PC-3 (cell line): ENCODE measurements around the gene SFI1. TPM values are rescaled to one million over a fixed set of nuclear protein-coding genes. Genes with fewer than 3 reads are reported as not detected.

Experiments used
- ATAC-seq: fragments of 200-7000 bp; cut with Tn5 transposase; 2 replicates; pipeline ENCODE4 v1.9.1; 2020; ENCODE audit warnings: mild to moderate bottlenecking, moderate library complexity
- BruUV-seq: library from RNA; stranded (reverse); fragments of 400-500 nt; replicated peaks from 2 replicates; lab custom pipeline; 2021; lab: Mats Ljungman, UMichigan
- CTCF ChIA-PET: fragments of 300-600 bp; sonication (Branson Sonifier 250); formaldehyde crosslinking; loops from one replicate; lab custom pipeline; 2022; ENCODE audit warnings: antibody characterized with exemption; lab: Charles Lee
- POLR2A ChIA-PET: fragments of 300-600 bp; sonication (Branson Sonifier 250); formaldehyde crosslinking; loops from one replicate; lab custom pipeline; 2022; ENCODE audit warnings: antibody characterized with exemption; ENCODE audit not compliant: unreplicated experiment; lab: Charles Lee
- DNase-seq: peaks from one replicate; pipeline ENCODE4 v3.0.0-alpha.2; 2015
- H2AFZ ChIP-seq: fragments of 300-600 bp; sonication (generic); 2 replicates; pipeline ENCODE4 v1.6.0; 2016; ENCODE audit warnings: antibody characterized with exemption, low read length
- H3F3A ChIP-seq: fragments of 300-600 bp; sonication (generic); one replicate; pipeline ENCODE4 v1.6.0; 2017; ENCODE audit warnings: antibody characterized with exemption, low read length, control low read depth, mild to moderate bottlenecking; ENCODE audit not compliant: unreplicated experiment
- H3K27ac ChIP-seq: fragments of 300-600 bp; sonication (generic); 2 replicates; pipeline ENCODE4 v1.5.1; 2016; ENCODE audit warnings: mild to moderate bottlenecking, low read length
- H3K27me3 ChIP-seq: fragments of 300-600 bp; sonication (generic); 2 replicates; pipeline ENCODE4 v1.6.1; 2016; ENCODE audit warnings: low read length, mixed read lengths
- H3K36me3 ChIP-seq: fragments of 300-600 bp; sonication (generic); 2 replicates; pipeline ENCODE4 v1.6.1; 2016; ENCODE audit warnings: low read depth, mixed run types, low read length, mixed read lengths
- H3K4me1 ChIP-seq: fragments of 300-600 bp; sonication (generic); 2 replicates; pipeline ENCODE4 v1.5.1; 2016; ENCODE audit warnings: low read length; ENCODE audit not compliant: insufficient read depth
- H3K4me2 ChIP-seq: fragments of 300-600 bp; sonication (generic); 2 replicates; pipeline ENCODE4 v1.6.0; 2016; ENCODE audit warnings: low read length
- H3K4me3 ChIP-seq: fragments of 300-600 bp; sonication (generic); 2 replicates; pipeline ENCODE4 v1.5.1; 2016; ENCODE audit warnings: mild to moderate bottlenecking, low read length, mixed read lengths
- H3K79me2 ChIP-seq: fragments of 300-600 bp; sonication (generic); 2 replicates; pipeline ENCODE4 v1.6.1; 2017; ENCODE audit warnings: low read length, mixed read lengths
- H3K9ac ChIP-seq: fragments of 300-600 bp; sonication (generic); 2 replicates; pipeline ENCODE4 v1.6.0; 2016; ENCODE audit warnings: mild to moderate bottlenecking, low read length
- H3K9me2 ChIP-seq: fragments of 300-600 bp; sonication (generic); replicated peaks from 2 replicates; pipeline ENCODE4 v1.6.1; 2016; ENCODE audit warnings: mixed run types, low read length, mixed read lengths
- H3K9me3 ChIP-seq: fragments of 300-600 bp; sonication (generic); 2 replicates; pipeline ENCODE4 v1.6.1; 2016; ENCODE audit warnings: low read length, mixed read lengths
- H4K20me1 ChIP-seq: fragments of 300-600 bp; sonication (generic); 2 replicates; pipeline ENCODE4 v1.6.1; 2016; ENCODE audit warnings: low read length, mixed read lengths
- CTCF ChIP-seq: fragments of 300-600 bp; sonication (generic); conservative IDR thresholded peaks from 2 replicates; pipeline ENCODE4 v1.5.1; 2017; ENCODE audit warnings: antibody characterized with exemption, low read depth, mild to moderate bottlenecking, low read length
- EZH2 ChIP-seq: fragments of 300-600 bp; sonication (generic); IDR thresholded peaks from one replicate; pipeline ENCODE4 v1.6.1; 2017; ENCODE audit warnings: antibody characterized with exemption, mild to moderate bottlenecking, low read length; ENCODE audit not compliant: unreplicated experiment
- EZH2phosphoT487 ChIP-seq: fragments of 300-600 bp; sonication (generic); IDR thresholded peaks from 2 replicates; pipeline ENCODE4 v1.6.1; 2018; ENCODE audit warnings: mild to moderate bottlenecking, antibody characterized with exemption, low read length, borderline replicate concordance
- intact Hi-C: fragments of 100-400 bp; cut with micrococcal nuclease; formaldehyde crosslinking; loops from 2 replicates; pipeline ENCODE4 v1.9.0; 2023
- total RNA-seq: library from RNA; depleted of rRNA; stranded (reverse); fragments of >200 nt; gene quantifications from 2 replicates; pipeline ENCODE4 v1.2.3, GENCODE V29; 2014

Gene SFI1
- total RNA-seq, 1 experiment from 2014 or later: 22.5 TPM

GRCh38 chr22:31604137-31604705, 107.9 kb downstream of the SFI1 start:
- no TSS peak for BruUV-seq
- Histone ChIP-seq H3K4me1 (peaks cover 14% of the 10 kb centered on the region), H3K79me2 (no peaks in the 10 kb centered on the region), H4K20me1 (no peaks in the 10 kb centered on the region), H3K4me2 (no peak overlapping the region), H3K27me3 (no peaks in the 10 kb centered on the region), H3K36me3 (no peaks in the 10 kb centered on the region), H3F3A (no peaks in the 10 kb centered on the region), H3K9ac (no peak overlapping the region), H3K9me2 (no peaks in the 10 kb centered on the region), H3K9me3 (no peaks in the 10 kb centered on the region), H2AFZ (no peak overlapping the region), H3K27ac (no peak overlapping the region), H3K4me3 (no peak overlapping the region)
- no peak for TF ChIP-seq EZH2phosphoT487
- TF ChIP-seq EZH2: no peak
- POLR2A ChIA-PET: no interaction called here
- ATAC-seq: no peak
- CTCF ChIA-PET: no interaction called here
- DNase-seq: no peak
- intact Hi-C loops: no loop called here

- Histone ChIP-seq H3K4me3 (no peak overlapping the region), H3K79me2 (no peaks in the 10 kb centered on the region), H3K27ac (no peak overlapping the region), H3F3A (no peaks in the 10 kb centered on the region), H2AFZ (no peak overlapping the region), H3K9ac (no peak overlapping the region), H3K4me1 (peaks cover 14% of the 10 kb centered on the region), H3K4me2 (no peak overlapping the region), H4K20me1 (no peaks in the 10 kb centered on the region), H3K27me3 (no peaks in the 10 kb centered on the region), H3K36me3 (no peaks in the 10 kb centered on the region), H3K9me3 (no peaks in the 10 kb centered on the region), H3K9me2 (no peaks in the 10 kb centered on the region)
- TF ChIP-seq EZH2phosphoT487 (no peak), CTCF (no peak), EZH2 (no peak)
- DNase-seq: no peak
- no peak for ATAC-seq
- ChIA-PET CTCF (no interaction called here), POLR2A (no interaction called here)
- intact Hi-C loops: no loop called here
- BruUV-seq: no TSS peak
These were observed 108.7 kb downstream of the SFI1 start for GRCh38 chr22:31604746-31605705.

- POLR2A ChIA-PET: no interaction called here
- no peak overlapping the region for H3K4me2 ChIP-seq
- no peak overlapping the region for H3K4me3 ChIP-seq
- no peak overlapping the region for H3K27ac ChIP-seq
- no TSS peak for BruUV-seq
- H3F3A ChIP-seq: no peaks in the 10 kb centered on the region
- H3K36me3 ChIP-seq: no peaks in the 10 kb centered on the region
- CTCF ChIA-PET: no interaction called here
- H3K4me1 ChIP-seq: peaks cover 14% of the 10 kb centered on the region
- H3K9me2 ChIP-seq: no peaks in the 10 kb centered on the region
- intact Hi-C loops: no loop called here
- H3K9ac ChIP-seq: no peak overlapping the region
- H2AFZ ChIP-seq: no peak overlapping the region
- no peaks in the 10 kb centered on the region for H3K9me3 ChIP-seq
- ATAC-seq: no peak
- no peaks in the 10 kb centered on the region for H3K27me3 ChIP-seq
- no peak for DNase-seq
- no peaks in the 10 kb centered on the region for H4K20me1 ChIP-seq
- H3K79me2 ChIP-seq: no peaks in the 10 kb centered on the region
- no peak for TF ChIP-seq CTCF
- TF ChIP-seq EZH2: no peak
- TF ChIP-seq EZH2phosphoT487: no peak
These were observed 109.7 kb downstream of the SFI1 start for GRCh38 chr22:31605851-31606585.
